ENCODE results near the gene AGRP.

The AGRP gene

GRCh38 chr16:67528222-67528869 lies 45.0 kb upstream of the AGRP start, which contains the start of gene RIPOR1:
Gene RIPOR1 (plus strand): TSS chr16:67528829. CDS start chr16:67538447, 9,618 bp downstream.
- peak within 1 kb of the TSS; percentile 76 to 85 for H3K4me3 ChIP-seq
- H3K9me3 ChIP-seq: no peaks in the 10 kb centered on the region
- H3K27ac ChIP-seq: peak within 1 kb of the TSS; percentile 93 to 94
- H3K27me3 ChIP-seq: no peaks in the 10 kb centered on the region
- intact Hi-C loops (cut with DNase I; ENCODE audit: low total_unique reads): loop anchor here (5.0 kb wide), 1 partner anchor 34 kb away; the partner anchor contains the start of gene CTCF
- no peaks in the 10 kb centered on the region for H3K36me3 ChIP-seq
- no peak for TF ChIP-seq CTCF (IDR thresholded peaks at IDR 0.05)
- peaks cover 0 to 44% (median 24%) of the 10 kb centered on the region in 4 donors for H3K4me1 ChIP-seq
- DNase-seq: peak in 1 of 2 donors; percentile 86

- no peaks in the 10 kb centered on the region for H3K27me3 ChIP-seq
- H3K4me1 ChIP-seq: peaks cover 0 to 32% (median 25%) of the 10 kb centered on the region in 4 donors
- no peaks in the 10 kb centered on the region for H3K36me3 ChIP-seq
- intact Hi-C loops (cut with DNase I; ENCODE audit: low total_unique reads): loop anchor here (5.0 kb wide), 1 partner anchor 36 kb away; the partner anchor contains the start of gene CTCF
- no peak for TF ChIP-seq CTCF (IDR thresholded peaks at IDR 0.05)
- no peak overlapping the region for H3K27ac ChIP-seq
- no peak overlapping the region for H3K4me3 ChIP-seq
- no peak for DNase-seq
- H3K9me3 ChIP-seq: no peaks in the 10 kb centered on the region
Measured at GRCh38 chr16:67526149-67526791, 42.9 kb upstream of the AGRP start.

GRCh38 chr16:67525176-67525860 lies 42.0 kb upstream of the AGRP start:
- intact Hi-C loops (cut with DNase I; ENCODE audit: low total_unique reads): loop anchor here (5.0 kb wide), 1 partner anchor 37 kb away; the partner anchor contains the start of gene CTCF
- Histone ChIP-seq H3K27ac (no peak overlapping the region), H3K9me3 (no peaks in the 10 kb centered on the region), H3K4me3 (no peak overlapping the region), H3K4me1 (peaks cover 0 to 22% (median 16%) of the 10 kb centered on the region in 4 donors), H3K27me3 (no peaks in the 10 kb centered on the region), H3K36me3 (no peaks in the 10 kb centered on the region)
- no peak for DNase-seq
- no peak for TF ChIP-seq CTCF (IDR thresholded peaks at IDR 0.05)

GRCh38 chr16:67521095-67521804 lies 37.9 kb upstream of the AGRP start:
- H3K4me1 ChIP-seq: peaks cover 0 to 6% (median 4%) of the 10 kb centered on the region in 4 donors
- no peaks in the 10 kb centered on the region for H3K9me3 ChIP-seq
- H3K27ac ChIP-seq: peak overlapping the region; percentile 77 to 88
- H3K36me3 ChIP-seq: no peaks in the 10 kb centered on the region
- peak; percentile 97 for DNase-seq
- TF ChIP-seq CTCF (IDR thresholded peaks at IDR 0.05): peak; percentile 75 to 98
- intact Hi-C loops (cut with DNase I; ENCODE audit: low total_unique reads): loop anchor here (2.0 kb wide), 1 partner anchor 148 kb away; no protein-coding TSS in a partner anchor
- H3K27me3 ChIP-seq: no peaks in the 10 kb centered on the region
- H3K4me3 ChIP-seq: peak overlapping the region; percentile 44 to 48

GRCh38 chr16:67519242-67519641 lies 35.9 kb upstream of the AGRP start:
- no peaks in the 10 kb centered on the region for H3K9me3 ChIP-seq
- DNase-seq: no peak
- peaks cover 0 to 6% (median 4%) of the 10 kb centered on the region in 4 donors for H3K4me1 ChIP-seq
- intact Hi-C loops (cut with DNase I; ENCODE audit: low total_unique reads): no loop called here
- no peaks in the 10 kb centered on the region for H3K36me3 ChIP-seq
- no peak overlapping the region for H3K27ac ChIP-seq
- TF ChIP-seq CTCF (IDR thresholded peaks at IDR 0.05): no peak
- no peak overlapping the region for H3K4me3 ChIP-seq
- no peaks in the 10 kb centered on the region for H3K27me3 ChIP-seq

Data from tibial artery (tissue), 4 donors.